ENCODE data around the gene KRR1. TPM values are rescaled to one million over a fixed set of nuclear protein-coding genes. Genes with fewer than 3 reads are reported as not detected.

Gene KRR1
- total and polyA plus RNA-seq, 2 experiments from 2014 or later = 55.7 to 120 TPM

- Histone ChIP-seq H4K20me1 (replicated peaks; ENCODE audit: insufficient read depth) (no peaks in the 10 kb centered on the region), H3K4me2 (no peak overlapping the region), H3F3A (replicated peaks; ENCODE audit: low read depth) (no peaks in the 10 kb centered on the region), H3K4me1 (ENCODE audit: insufficient read depth) (no peaks in the 10 kb centered on the region), H3K27ac (ENCODE audit: low read depth) (no peak overlapping the region), H2AFZ (no peak overlapping the region), H3K4me3 (no peak overlapping the region), H3K79me2 (replicated peaks; ENCODE audit: insufficient read depth) (no peaks in the 10 kb centered on the region), H3K36me3 (ENCODE audit: insufficient read depth) (peaks cover 15% of the 10 kb centered on the region; the same call in 1 of the 2 replicates), H3K9me2 (ENCODE audit: insufficient read depth) (no peaks in the 10 kb centered on the region), H3K27me3 (ENCODE audit: insufficient read depth) (no peaks in the 10 kb centered on the region)
- ATAC-seq (no peak), DNase-seq (ENCODE audit: low spot score) (no peak)
- H3K9me3 Mint-ChIP-seq = peaks cover 33% of the 10 kb centered on the region
- H3K27ac Mint-ChIP-seq = no peak overlapping the region
- TF ChIP-seq STAT1 (IDR thresholded peaks at IDR 0.05; ENCODE audit: unreplicated experiment) = no peak
- no peak for TF ChIP-seq EZH2 (IDR thresholded peaks at IDR 0.05; ENCODE audit: low read depth, unreplicated experiment)
- TF ChIP-seq ZNF462 (CRISPR knock-in tag; IDR thresholded peaks at IDR 0.05) = no peak
- TF ChIP-seq ZNF331 (CRISPR knock-in tag; IDR thresholded peaks at IDR 0.05; ENCODE audit: low read depth) = no peak
- TF ChIP-seq CREB1 (CRISPR knock-in tag; IDR thresholded peaks at IDR 0.05; ENCODE audit: low read depth) = no peak
- no peak for TF ChIP-seq ZNF114 (CRISPR knock-in tag; IDR thresholded peaks at IDR 0.05)
- TF ChIP-seq CTCF (conservative IDR thresholded peaks at IDR 0.05; ENCODE audit: low read depth in 2 of 2) = no peak
- TF ChIP-seq EZH2phosphoT487 (IDR thresholded peaks at IDR 0.05; ENCODE audit: unreplicated experiment) = no peak
- no peak overlapping the region for H3K4me3 Mint-ChIP-seq
- no peaks in the 10 kb centered on the region; the same call in 2 of the 3 replicates for H3K4me1 Mint-ChIP-seq
- H3K36me3 Mint-ChIP-seq (ENCODE audit: low read depth) = peaks cover 30% of the 10 kb centered on the region
- no peaks in the 10 kb centered on the region for H3K27me3 Mint-ChIP-seq (ENCODE audit: insufficient read depth, low read depth, poor library complexity)
Observed at GRCh38 chr12:75457191-75457590, 54.2 kb downstream of the KRR1 start.
